ENCODE measurements around the gene PLCG1. TPM values are rescaled to one million over a fixed set of nuclear protein-coding genes. Genes with fewer than 3 reads are reported as not detected.

The PLCG1 gene
- 64.1 and 69.4 TPM in 2 replicates for total RNA-seq (2021)
- Bru-seq, nascent RNA, result percentile 68 among the genes with signal in this experiment
- BruChase-seq, experiment 1, labeled RNA remaining after a 2-hour chase, result percentile 70 among the genes with signal in this experiment
- percentile 81 among the genes with signal in this experiment for BruChase-seq, experiment 2, labeled RNA remaining after a 6-hour chase
- long read RNA-seq, partial matches to known transcripts, result 0 of 3 reads
- long read RNA-seq, other reads (novel, unspliced or antisense), result 3 of 3 reads

- DNase-seq, result peak; percentile 62 to 92
- BruUV-seq (replicated peaks), result no TSS peak
These were observed at the start of gene PLCG1 for GRCh38 chr20:41136680-41137613. PLCG1 (plus strand) TSS chr20:41137543; CDS start chr20:41137642, 99 bp downstream.

GRCh38 chr20:41087777-41088176 lies 49.6 kb upstream of the PLCG1 start:
- BruUV-seq (replicated peaks), result no TSS peak
- no peaks in the 10 kb centered on the region for H3K9me3 ChIP-seq (ENCODE audit: insufficient read depth, low read depth)
- peaks cover 12% of the 10 kb centered on the region; the same call in 1 of the 2 replicates for H3K79me2 ChIP-seq (ENCODE audit: low read depth)
- no peaks in the 10 kb centered on the region for H3K9me2 ChIP-seq (ENCODE audit: insufficient read depth)
- no peak overlapping the region for H3K4me3 ChIP-seq
- TF ChIP-seq EZH2 (IDR thresholded peaks at IDR 0.05; ENCODE audit: low read depth) (no peak), CTCF (conservative IDR thresholded peaks at IDR 0.05) (no peak)
- ChIA-PET POLR2A (ENCODE audit: unreplicated experiment) (no interaction called here), CTCF (interaction anchor here (0.6 kb wide), 1 partner anchor 97 kb away, joined by 3 read pairs; no protein-coding TSS in a partner anchor)
- H4K20me1 ChIP-seq (ENCODE audit: insufficient read depth), result no peaks in the 10 kb centered on the region
- H3K4me2 ChIP-seq, result peak overlapping the region; percentile 65
- peaks cover 36% of the 10 kb centered on the region for H3K36me3 ChIP-seq (ENCODE audit: low read depth)
- no peak overlapping the region for H2AFZ ChIP-seq
- intact Hi-C loops (cut with micrococcal nuclease; ENCODE audit: unreplicated experiment), result no loop called here
- no peak for DNase-seq
- H3K4me1 ChIP-seq (replicated peaks; ENCODE audit: insufficient read depth), result peaks cover 40% of the 10 kb centered on the region
- peaks cover 71% of the 10 kb centered on the region for H3F3A ChIP-seq (ENCODE audit: insufficient read depth, low read depth)
- H3K27me3 ChIP-seq (ENCODE audit: insufficient read depth, low read depth), result no peaks in the 10 kb centered on the region
- H3K27ac ChIP-seq, result peak overlapping the region; percentile 67

More at GRCh38 chr20:41136680-41137613, at the start of gene PLCG1:
- POLR2A ChIA-PET (ENCODE audit: unreplicated experiment), result interaction anchor here (0.5 kb wide), 1 partner anchor 204 kb away, joined by 3 read pairs; the partner anchor contains the start of gene LPIN3
- H3K36me3 ChIP-seq (ENCODE audit: low read depth), result no peaks in the 10 kb centered on the region
- peaks cover 15% of the 10 kb centered on the region for H3K4me1 ChIP-seq (replicated peaks; ENCODE audit: insufficient read depth)
- H2AFZ ChIP-seq, result peak within 1 kb of the TSS; percentile 98
- no peaks in the 10 kb centered on the region for H3K9me3 ChIP-seq (ENCODE audit: insufficient read depth, low read depth)
- no peaks in the 10 kb centered on the region for H3K27me3 ChIP-seq (ENCODE audit: insufficient read depth, low read depth)
- peaks cover 27% of the 10 kb centered on the region; the same call in 1 of the 2 replicates for H3F3A ChIP-seq (ENCODE audit: insufficient read depth, low read depth)
- CTCF ChIA-PET, result interaction anchor here (0.6 to 2.1 kb wide), 5 partner anchors 9 to 261 kb away, joined by 3 to 11 read pairs (median 6); partner anchors contain the start of gene LPIN3
- H3K4me3 ChIP-seq, result peak within 1 kb of the TSS; percentile 94
- TF ChIP-seq EZH2 (IDR thresholded peaks at IDR 0.05; ENCODE audit: low read depth) (no peak), CTCF (conservative IDR thresholded peaks at IDR 0.05) (no peak)
- peak within 1 kb of the TSS; percentile 94 for H3K4me2 ChIP-seq
- H4K20me1 ChIP-seq (ENCODE audit: insufficient read depth), result no peaks in the 10 kb centered on the region; the same call in 1 of the 2 replicates
- H3K9me2 ChIP-seq (ENCODE audit: insufficient read depth), result no peaks in the 10 kb centered on the region
- H3K27ac ChIP-seq, result no peak within 1 kb of the TSS
- peaks cover 35% of the 10 kb centered on the region for H3K79me2 ChIP-seq (ENCODE audit: low read depth)
- intact Hi-C loops (cut with micrococcal nuclease; ENCODE audit: unreplicated experiment), result loop anchor here (1.0 kb wide), 2 partner anchors 95 to 203 kb away; partner anchors contain the start of gene LPIN3

- ChIA-PET CTCF (no interaction called here), POLR2A (ENCODE audit: unreplicated experiment) (no interaction called here)
- Histone ChIP-seq H2AFZ (no peak overlapping the region), H3K4me2 (no peak overlapping the region), H3K4me3 (no peak overlapping the region), H3F3A (ENCODE audit: insufficient read depth, low read depth) (peaks cover 83% of the 10 kb centered on the region), H3K79me2 (ENCODE audit: low read depth) (peaks cover 12% of the 10 kb centered on the region; the same call in 1 of the 2 replicates), H3K9me3 (ENCODE audit: insufficient read depth, low read depth) (no peaks in the 10 kb centered on the region), H3K4me1 (replicated peaks; ENCODE audit: insufficient read depth) (peaks cover 37% of the 10 kb centered on the region), H3K9me2 (ENCODE audit: insufficient read depth) (no peaks in the 10 kb centered on the region), H3K36me3 (ENCODE audit: low read depth) (peaks cover 36% of the 10 kb centered on the region), H3K27ac (no peak overlapping the region), H4K20me1 (ENCODE audit: insufficient read depth) (no peaks in the 10 kb centered on the region), H3K27me3 (ENCODE audit: insufficient read depth, low read depth) (no peaks in the 10 kb centered on the region)
- intact Hi-C loops (cut with micrococcal nuclease; ENCODE audit: unreplicated experiment), result no loop called here
- no peak for DNase-seq
- TF ChIP-seq CTCF (conservative IDR thresholded peaks at IDR 0.05) (no peak), EZH2 (IDR thresholded peaks at IDR 0.05; ENCODE audit: low read depth) (no peak)
- no TSS peak for BruUV-seq (replicated peaks)
These were observed 47.8 kb upstream of the PLCG1 start for GRCh38 chr20:41089555-41089954.
